GM18873 (cell line): ENCODE data around the gene EXOC6B.

Source experiments
- ATAC-seq: cut with Tn5 transposase; IDR thresholded peaks from one replicate; pipeline ENCODE4 v1.9.1; 2021; ENCODE audit warnings: mild to moderate bottlenecking, moderate library complexity, moderate number of reproducible peaks; ENCODE audit not compliant: unreplicated experiment, low FRiP score

Gene EXOC6B

GRCh38 chr2:72325592-72326422, 500.0 kb downstream of the EXOC6B start:
- ATAC-seq, result no peak

DNA sequence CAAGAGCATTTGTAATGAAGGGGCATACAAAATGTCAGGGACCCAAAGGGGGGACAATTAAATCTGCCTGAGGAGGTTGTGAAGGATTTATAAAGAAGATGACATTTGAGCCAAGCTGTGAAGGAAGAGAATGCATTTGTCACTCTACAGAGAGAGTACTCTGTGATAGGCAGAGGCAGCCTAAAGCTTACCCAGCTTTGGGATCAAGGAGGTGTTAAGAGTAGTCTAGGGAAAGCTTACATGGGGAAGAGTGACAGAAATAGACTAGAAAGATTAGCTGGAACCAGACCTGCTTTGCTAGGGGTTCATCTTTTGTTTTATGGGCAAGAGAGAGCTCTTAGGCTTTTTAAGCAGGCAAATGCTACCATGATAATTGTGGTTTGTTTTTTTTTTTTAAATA, 509.1 kb downstream of the EXOC6B start:
- ATAC-seq, result no peak

GRCh38 chr2:72300147-72300684, 525.6 kb downstream of the EXOC6B start:
- no peak for ATAC-seq

- no peak for ATAC-seq
Observed at GRCh38 chr2:72293620-72294019, 532.2 kb downstream of the EXOC6B start.

DNA sequence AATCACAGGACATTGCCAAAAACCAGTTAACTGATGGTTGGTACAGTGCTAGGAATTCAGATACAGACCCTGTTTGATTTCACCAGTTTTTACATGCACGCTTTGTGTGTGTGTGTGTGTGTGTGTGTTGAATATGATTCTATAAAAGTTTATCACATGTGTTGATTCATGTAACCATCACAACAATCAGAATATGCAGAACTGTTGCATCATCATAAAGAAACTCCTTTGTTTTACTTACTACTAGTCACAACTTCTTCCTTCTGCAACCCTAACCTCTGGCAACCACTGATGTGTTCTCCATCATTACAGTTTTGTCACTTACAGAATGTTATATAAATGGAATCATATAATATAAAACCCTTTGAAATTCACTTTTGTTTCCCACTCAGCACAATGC, 533.4 kb downstream of the EXOC6B start:
- ATAC-seq, result no peak

- ATAC-seq, result no peak
Observed at GRCh38 chr2:72291059-72291458, 534.8 kb downstream of the EXOC6B start.

- no peak for ATAC-seq
Observed at GRCh38 chr2:72289736-72290135, 536.1 kb downstream of the EXOC6B start.

- ATAC-seq, result no peak
Observed at GRCh38 chr2:72289283-72289682, 536.5 kb downstream of the EXOC6B start.

DNA sequence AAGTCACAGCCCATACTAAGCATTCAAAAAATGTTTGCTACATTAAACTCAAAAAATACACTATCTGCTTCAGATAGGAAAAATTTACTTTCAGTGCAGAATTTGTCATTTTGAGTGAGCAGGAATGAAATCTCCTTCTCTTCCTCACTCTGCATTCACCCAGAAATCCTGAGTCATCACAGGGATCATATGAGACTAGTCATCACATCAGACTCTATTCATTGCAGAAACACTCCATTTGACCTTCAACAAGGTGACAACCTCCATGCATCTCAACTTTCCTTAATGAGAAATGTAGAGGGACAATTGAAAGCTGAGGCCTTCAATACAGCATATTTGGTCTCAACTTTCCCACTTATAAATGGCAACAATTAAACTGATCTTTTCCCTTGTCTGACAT, 547.8 kb downstream of the EXOC6B start:
- no peak for ATAC-seq

DNA sequence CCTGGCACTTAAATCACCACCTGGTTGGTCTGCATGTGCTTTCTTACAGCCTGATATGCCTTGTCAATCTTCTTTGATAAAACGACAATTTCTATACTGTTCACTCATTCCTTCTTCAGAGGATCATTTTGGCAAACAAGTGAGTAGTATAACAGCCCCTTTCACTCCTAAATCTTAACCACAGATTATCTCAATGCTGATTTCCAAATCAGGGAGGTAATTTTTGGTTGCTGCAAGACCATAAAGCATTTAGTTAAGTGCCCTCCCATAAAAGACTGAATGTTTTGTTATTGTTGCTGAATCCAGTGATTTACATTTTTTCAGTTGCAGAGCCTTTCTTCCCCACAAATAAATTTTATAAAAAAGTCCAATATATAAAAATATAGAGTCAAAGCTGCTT, 549.0 kb downstream of the EXOC6B start:
- ATAC-seq, result no peak

GRCh38 chr2:72276356-72276755, 549.5 kb downstream of the EXOC6B start:
- no peak for ATAC-seq

GRCh38 chr2:72275084-72275483, 550.7 kb downstream of the EXOC6B start:
- ATAC-seq, result no peak

DNA sequence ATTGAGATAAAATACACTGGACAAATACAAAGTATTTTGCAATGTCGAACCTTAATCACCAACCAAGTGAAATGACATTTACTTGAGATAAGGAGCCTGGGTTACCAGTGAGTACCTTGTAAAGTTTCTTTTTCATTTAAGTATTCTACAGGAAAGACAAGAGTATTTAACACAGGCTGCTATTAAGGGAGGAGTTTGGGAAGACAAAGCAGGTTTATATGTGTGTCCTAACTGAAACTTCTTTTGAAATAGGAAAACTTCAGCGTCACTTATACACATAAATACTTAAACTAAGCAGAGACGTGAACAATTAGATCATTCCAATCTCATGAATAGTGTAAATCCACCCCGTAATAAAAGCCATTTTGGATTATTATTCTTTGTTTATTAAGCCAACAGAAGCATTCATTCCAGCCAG, 551.4 kb downstream of the EXOC6B start:
- no peak for ATAC-seq

DNA sequence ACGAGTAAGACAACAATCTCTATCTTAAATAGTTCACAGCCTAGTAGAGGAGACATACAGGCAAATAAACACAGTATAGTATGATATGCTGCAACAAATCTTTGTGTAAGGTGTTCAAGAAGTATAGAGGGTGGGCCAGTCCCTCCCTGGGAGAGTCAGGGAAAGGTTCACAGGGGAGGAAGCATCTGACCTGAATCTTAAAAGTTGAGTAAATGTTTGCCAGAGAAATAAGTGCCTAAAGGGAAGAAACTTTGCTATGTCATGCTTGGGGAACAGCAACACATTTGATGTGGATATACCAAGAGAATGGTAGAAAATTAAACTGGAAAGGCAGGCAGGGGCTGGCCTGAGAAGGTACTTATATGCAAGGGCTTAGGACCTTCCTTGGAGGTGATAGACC, 552.4 kb downstream of the EXOC6B start:
- ATAC-seq, result no peak

DNA sequence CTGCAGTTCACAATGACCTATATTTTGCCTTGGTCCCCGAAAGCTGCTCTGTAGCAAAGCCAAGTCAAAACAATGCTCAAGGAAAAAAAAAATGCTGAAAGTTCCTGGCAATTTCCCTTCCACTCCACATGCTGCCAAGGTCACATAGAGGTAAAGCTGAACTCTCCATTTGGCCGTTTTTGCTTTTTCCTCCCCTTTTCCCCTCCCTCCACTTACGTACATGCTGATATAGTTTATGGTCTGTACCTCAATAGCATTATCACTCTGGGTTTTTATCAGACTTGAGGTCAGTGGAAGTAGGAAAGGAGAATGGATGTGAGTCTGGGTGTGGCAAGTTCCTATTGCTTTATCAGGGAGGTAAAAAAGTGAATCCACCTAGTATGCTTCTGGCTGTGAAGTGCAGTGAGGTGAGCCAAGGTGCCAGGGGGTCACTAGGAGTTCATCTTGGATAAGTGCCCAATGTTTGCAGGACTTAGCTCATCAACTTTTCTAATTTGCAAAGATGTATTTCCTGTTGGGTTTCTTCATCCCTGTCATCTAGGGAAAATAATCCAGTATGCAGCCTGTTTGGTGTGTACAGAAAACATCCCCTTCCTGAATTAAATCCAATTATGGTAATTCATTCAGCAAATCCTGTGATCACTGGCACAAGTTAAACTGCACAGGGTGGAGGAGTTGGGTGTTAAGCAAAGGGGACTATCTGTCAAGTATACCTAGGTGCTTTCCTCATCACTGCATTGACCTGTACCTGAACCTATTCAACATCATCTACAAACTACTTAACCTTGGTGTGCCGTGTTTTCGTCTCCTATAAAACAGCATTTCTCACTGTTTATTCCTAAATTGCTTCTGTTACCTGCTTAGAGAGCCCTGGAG, 553.8 kb downstream of the EXOC6B start:
- no peak for ATAC-seq

DNA sequence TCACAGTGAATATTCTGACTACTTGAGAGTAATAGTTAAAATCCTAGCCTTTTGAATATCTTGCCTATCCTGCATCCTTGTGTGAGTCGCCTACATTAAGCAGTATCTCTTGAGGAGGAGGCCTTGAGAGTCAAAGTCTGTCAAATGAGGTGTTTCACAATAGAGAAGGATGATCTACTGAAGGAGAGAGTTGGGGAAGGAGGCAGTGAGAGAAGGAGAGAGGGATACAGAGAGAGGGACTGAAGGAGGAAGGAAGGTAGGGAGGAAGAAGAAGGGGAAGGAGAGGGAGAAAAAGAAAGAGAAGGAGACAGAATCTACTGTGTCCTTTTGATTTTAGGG, 554.6 kb downstream of the EXOC6B start:
- ATAC-seq, result no peak

GRCh38 chr2:72270556-72271275, 555.1 kb downstream of the EXOC6B start:
- ATAC-seq, result no peak

DNA sequence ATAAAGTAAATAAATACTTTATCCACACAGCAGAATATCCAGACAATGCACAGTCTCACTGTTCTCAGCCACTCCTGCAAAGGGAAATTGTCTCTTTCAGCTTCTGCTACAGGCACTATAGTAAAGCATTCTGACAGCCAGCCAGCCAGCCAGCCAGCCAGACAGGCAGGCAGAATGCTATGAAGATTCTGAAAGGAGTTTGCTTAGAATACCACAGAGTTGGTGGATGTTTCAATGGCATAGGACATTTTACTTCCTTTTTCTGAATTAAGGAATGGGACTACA, 562.1 kb downstream of the EXOC6B start:
- no peak for ATAC-seq

DNA sequence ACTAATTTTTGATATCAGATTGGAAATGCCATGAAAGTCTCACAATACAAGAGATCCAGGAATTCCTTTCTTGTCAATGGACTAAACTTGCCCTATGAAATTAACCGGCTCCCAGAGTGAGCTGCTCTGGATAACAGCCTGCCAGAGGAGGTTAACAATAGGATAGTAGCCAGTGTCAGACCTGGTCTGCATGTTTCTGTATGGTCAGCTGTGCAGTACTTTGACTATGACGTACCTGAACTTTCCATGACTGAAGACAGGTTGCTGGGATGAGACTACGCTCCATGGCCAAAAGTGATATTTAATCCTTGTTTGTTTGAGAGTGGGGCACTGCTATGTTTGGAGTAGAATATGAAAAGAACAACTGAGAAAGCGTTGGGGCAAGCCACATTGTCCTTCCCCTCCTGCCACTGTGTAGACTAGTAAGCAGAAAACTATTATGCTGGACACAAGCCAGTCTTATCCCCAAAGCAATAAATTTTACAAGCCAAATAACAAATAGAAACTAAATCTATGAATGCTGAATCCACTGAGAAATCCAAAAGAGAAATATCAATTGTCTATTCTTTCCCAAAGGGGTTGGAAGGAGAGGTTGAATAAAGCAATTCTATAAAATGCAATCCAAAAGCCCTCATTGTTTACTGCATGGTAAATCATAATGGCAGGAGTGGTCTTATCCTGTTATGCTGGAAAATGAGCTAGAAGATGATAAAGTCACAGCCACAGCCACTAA, 562.6 kb downstream of the EXOC6B start:
- ATAC-seq, result no peak

DNA sequence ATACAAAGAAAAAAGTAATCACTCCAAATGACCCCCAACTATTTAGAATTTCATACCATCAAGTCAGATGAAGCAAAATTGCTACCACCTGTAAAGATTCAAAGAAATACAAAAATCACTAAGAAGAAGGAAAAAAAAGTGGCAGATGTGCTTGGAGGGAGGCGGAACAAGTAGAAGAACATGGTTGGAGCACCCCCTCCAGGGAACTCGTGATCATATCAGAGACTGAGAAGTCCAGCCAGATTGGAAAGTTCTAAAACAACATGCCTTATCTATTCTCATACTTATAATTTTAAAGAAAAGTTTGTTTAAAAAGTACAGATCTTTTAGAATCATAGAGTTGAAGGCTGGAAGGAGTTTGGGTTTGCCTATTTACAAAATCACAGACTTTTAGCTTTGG, 564.8 kb downstream of the EXOC6B start:
- no peak for ATAC-seq
